ENCODE data around the gene CCDC144A.
A peak's percentile ranks its signal among the peaks of the same experiment; 100 is the strongest.

GRCh38 chr17:16653367-16654041, 36.5 kb upstream of the CCDC144A start, which contains the start of gene ZNF624:
- TF ChIP-seq POLR2A (IDR thresholded peaks at IDR 0.05; ENCODE audit: low read length) (peak; percentile 64), GATA1 (IDR thresholded peaks at IDR 0.05; ENCODE audit: low read depth, low read length) (no peak)
